ENCODE results near the gene SLC30A10.

GRCh38 chr1:219910716-219911115 is 17.6 kb downstream of the SLC30A10 start:
- TF ChIP-seq EZH2 (IDR thresholded peaks at IDR 0.05; ENCODE audit: borderline replicate concordance, low read length) (no peak), CTCF (conservative IDR thresholded peaks at IDR 0.05 in 1 of 2, IDR thresholded peaks at IDR 0.05 in 1 of 2; ENCODE audit: extremely low read depth in 1 of 2, insufficient read depth in 1 of 2, low read depth in 1 of 2, low read length in 2 of 2) (no peak)
